ENCODE measurements around the gene S100A9.

Gene S100A9

DNA sequence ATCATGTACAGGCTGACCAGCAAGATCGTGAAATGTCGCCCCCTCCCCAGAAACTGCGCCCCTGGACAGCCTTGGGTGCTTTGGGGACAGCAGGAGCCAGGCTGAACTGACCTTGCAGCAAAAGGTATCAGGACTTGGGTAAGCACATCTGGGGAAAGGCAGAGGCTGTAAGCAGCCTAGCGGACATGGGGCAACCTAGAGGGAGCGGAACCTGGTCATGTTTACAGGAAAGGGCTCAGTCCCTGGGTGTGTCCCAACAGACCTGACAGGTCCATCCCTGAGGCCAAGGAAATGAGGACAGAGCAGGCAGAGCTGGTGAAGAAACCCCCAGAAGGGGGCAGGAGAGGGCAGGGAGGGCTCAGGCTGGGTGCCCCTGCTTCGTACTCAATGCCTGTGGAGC lies 36.3 kb downstream of the S100A9 start:
- Histone ChIP-seq H3K14ac (ENCODE audit: low read length in 2 of 2) (no peak overlapping the region), H3K4me1 (ENCODE audit: control insufficient read depth, insufficient read depth, low read depth, low read length) (no peaks in the 10 kb centered on the region), H3K27ac (ENCODE audit: low read length, poor library complexity, severe bottlenecking) (no peak overlapping the region), H3K36me3 (ENCODE audit: control insufficient read depth in 1 of 2, insufficient read depth in 2 of 2, low read depth in 1 of 2, low read length in 2 of 2) (no peaks in the 10 kb centered on the region), H4K91ac (ENCODE audit: low read length) (no peak overlapping the region), H3K4me2 (ENCODE audit: low read length, poor library complexity, severe bottlenecking) (no peak overlapping the region), H3K4me3 (ENCODE audit: insufficient read depth in 1 of 2, low read depth in 1 of 2, low read length in 2 of 2) (no peak overlapping the region), H2AFZ (ENCODE audit: low read depth, low read length) (no peak overlapping the region), H2AK5ac (ENCODE audit: low read length, severe bottlenecking) (no peak overlapping the region), H3K9me3 (ENCODE audit: control insufficient read depth, low read length) (no peaks in the 10 kb centered on the region), H3K79me1 (replicated peaks; ENCODE audit: low read length, poor library complexity, severe bottlenecking) (no peaks in the 10 kb centered on the region), H2BK12ac (ENCODE audit: low read length in 2 of 2) (no peak overlapping the region), H4K8ac (ENCODE audit: low read length) (no peak overlapping the region), H3K27me3 (ENCODE audit: control insufficient read depth in 1 of 2, insufficient read depth in 1 of 2, low read length in 2 of 2) (peaks cover 12 to 89% of the 10 kb centered on the region in 2 experiments), H3K9ac (ENCODE audit: low read length) (no peak overlapping the region), H3K23ac (ENCODE audit: low read length in 2 of 2) (no peak overlapping the region), H3K4ac (ENCODE audit: low read depth in 1 of 2, low read length in 2 of 2) (no peak overlapping the region), H3K18ac (ENCODE audit: low read depth in 1 of 2, low read length in 2 of 2) (no peak overlapping the region), H2BK15ac (ENCODE audit: low read depth, poor library complexity, severe bottlenecking) (no peak overlapping the region), H2BK5ac (ENCODE audit: low read depth, low read length, poor library complexity, severe bottlenecking) (no peak overlapping the region), H2BK120ac (ENCODE audit: low read depth, low read length) (no peak overlapping the region)
- no peak for DNase-seq
- WGBS, result 70% methylated on average over 6 of the region's 6 CpGs

DNA sequence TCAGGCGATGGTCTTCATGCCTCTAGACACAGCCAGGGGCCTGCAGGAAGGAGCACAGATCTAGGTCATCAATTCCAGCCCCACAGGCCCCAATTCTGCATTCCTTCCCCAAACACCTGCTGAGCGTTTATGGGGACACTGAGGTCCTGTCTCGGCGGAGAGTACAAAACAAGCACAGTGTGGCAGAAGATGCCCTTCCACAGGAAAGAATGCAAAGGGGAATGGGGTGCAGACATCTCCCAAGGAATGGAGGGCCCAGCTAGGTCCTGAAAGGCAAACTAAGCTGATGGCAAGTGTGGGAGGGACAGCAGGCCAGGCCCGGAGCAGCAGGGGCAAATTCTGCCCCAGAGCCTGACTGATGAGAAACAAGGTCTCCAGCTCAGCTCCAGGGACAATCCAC lies 36.7 kb downstream of the S100A9 start:
- WGBS, result 84% methylated on average over 5 of the region's 5 CpGs
- Histone ChIP-seq H3K9ac (ENCODE audit: low read length) (no peak overlapping the region), H3K14ac (ENCODE audit: low read length in 2 of 2) (no peak overlapping the region), H3K9me3 (ENCODE audit: control insufficient read depth, low read length) (no peaks in the 10 kb centered on the region), H2BK120ac (ENCODE audit: low read depth, low read length) (no peak overlapping the region), H4K8ac (ENCODE audit: low read length) (no peak overlapping the region), H4K91ac (ENCODE audit: low read length) (no peak overlapping the region), H3K4me3 (ENCODE audit: insufficient read depth in 1 of 2, low read depth in 1 of 2, low read length in 2 of 2) (no peak overlapping the region), H3K4ac (ENCODE audit: low read depth in 1 of 2, low read length in 2 of 2) (no peak overlapping the region), H3K27ac (ENCODE audit: low read length, poor library complexity, severe bottlenecking) (no peak overlapping the region), H2AFZ (ENCODE audit: low read depth, low read length) (no peak overlapping the region), H3K4me2 (ENCODE audit: low read length, poor library complexity, severe bottlenecking) (no peak overlapping the region), H3K23ac (ENCODE audit: low read length in 2 of 2) (no peak overlapping the region), H3K4me1 (ENCODE audit: control insufficient read depth, insufficient read depth, low read depth, low read length) (no peaks in the 10 kb centered on the region), H2BK12ac (ENCODE audit: low read length in 2 of 2) (no peak overlapping the region), H3K36me3 (ENCODE audit: control insufficient read depth in 1 of 2, insufficient read depth in 2 of 2, low read depth in 1 of 2, low read length in 2 of 2) (no peaks in the 10 kb centered on the region), H2AK5ac (ENCODE audit: low read length, severe bottlenecking) (no peak overlapping the region), H3K79me1 (replicated peaks; ENCODE audit: low read length, poor library complexity, severe bottlenecking) (no peaks in the 10 kb centered on the region), H3K18ac (ENCODE audit: low read depth in 1 of 2, low read length in 2 of 2) (no peak overlapping the region), H3K27me3 (ENCODE audit: control insufficient read depth in 1 of 2, insufficient read depth in 1 of 2, low read length in 2 of 2) (peaks cover 13 to 89% of the 10 kb centered on the region in 2 experiments), H2BK5ac (ENCODE audit: low read depth, low read length, poor library complexity, severe bottlenecking) (no peak overlapping the region), H2BK15ac (ENCODE audit: low read depth, poor library complexity, severe bottlenecking) (no peak overlapping the region)
- no peak for DNase-seq

DNA sequence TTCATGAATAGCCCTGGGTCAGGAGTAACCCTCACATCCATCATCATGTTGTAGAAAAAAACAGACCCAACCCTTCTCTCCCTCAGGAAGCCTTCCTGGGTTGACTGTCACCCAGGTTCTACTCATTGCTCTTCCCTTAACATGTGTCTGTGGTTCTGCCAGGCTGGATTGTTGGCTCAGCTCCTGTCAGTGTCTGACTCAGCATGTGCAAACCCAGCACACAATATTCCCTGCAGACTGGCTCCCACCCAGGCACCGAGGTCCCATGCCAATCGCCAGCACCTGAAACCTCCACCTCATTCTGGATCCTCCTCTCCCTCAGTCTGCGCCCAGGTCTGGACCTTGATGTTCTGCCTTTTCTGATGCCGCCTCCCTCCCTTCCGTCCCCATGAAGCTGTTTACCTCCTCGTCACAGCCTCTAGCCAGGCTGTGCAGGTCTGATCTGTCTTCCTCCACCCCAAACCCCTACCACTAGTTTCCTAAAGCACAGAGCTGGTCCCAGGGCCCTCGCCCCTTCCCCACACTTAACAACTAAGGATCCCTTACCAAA lies 37.6 kb downstream of the S100A9 start:
- no peak overlapping the region for H3K18ac ChIP-seq (ENCODE audit: low read depth in 1 of 2, low read length in 2 of 2)
- WGBS, result 70% methylated on average over 7 of the region's 7 CpGs
- H2AFZ ChIP-seq (ENCODE audit: low read depth, low read length), result no peak overlapping the region
- no peak overlapping the region for H3K9ac ChIP-seq (ENCODE audit: low read length)
- no peak overlapping the region for H4K8ac ChIP-seq (ENCODE audit: low read length)
- H3K79me1 ChIP-seq (replicated peaks; ENCODE audit: low read length, poor library complexity, severe bottlenecking), result no peaks in the 10 kb centered on the region
- no peak overlapping the region for H3K23ac ChIP-seq (ENCODE audit: low read length in 2 of 2)
- H4K91ac ChIP-seq (ENCODE audit: low read length), result no peak overlapping the region
- DNase-seq, result no peak
- H2AK5ac ChIP-seq (ENCODE audit: low read length, severe bottlenecking), result no peak overlapping the region
- H3K27ac ChIP-seq (ENCODE audit: low read length, poor library complexity, severe bottlenecking), result no peak overlapping the region
- no peaks in the 10 kb centered on the region for H3K9me3 ChIP-seq (ENCODE audit: control insufficient read depth, low read length)
- H3K4ac ChIP-seq (ENCODE audit: low read depth in 1 of 2, low read length in 2 of 2), result no peak overlapping the region
- no peak overlapping the region for H2BK15ac ChIP-seq (ENCODE audit: low read depth, poor library complexity, severe bottlenecking)
- no peaks in the 10 kb centered on the region for H3K4me1 ChIP-seq (ENCODE audit: control insufficient read depth, insufficient read depth, low read depth, low read length)
- no peak overlapping the region for H3K14ac ChIP-seq (ENCODE audit: low read length in 2 of 2)
- H3K4me2 ChIP-seq (ENCODE audit: low read length, poor library complexity, severe bottlenecking), result no peak overlapping the region
- peaks cover 17 to 88% of the 10 kb centered on the region in 2 experiments for H3K27me3 ChIP-seq (ENCODE audit: control insufficient read depth in 1 of 2, insufficient read depth in 1 of 2, low read length in 2 of 2)
- no peak overlapping the region for H2BK120ac ChIP-seq (ENCODE audit: low read depth, low read length)
- no peaks in the 10 kb centered on the region for H3K36me3 ChIP-seq (ENCODE audit: control insufficient read depth in 1 of 2, insufficient read depth in 2 of 2, low read depth in 1 of 2, low read length in 2 of 2)
- no peak overlapping the region for H3K4me3 ChIP-seq (ENCODE audit: insufficient read depth in 1 of 2, low read depth in 1 of 2, low read length in 2 of 2)
- no peak overlapping the region for H2BK12ac ChIP-seq (ENCODE audit: low read length in 2 of 2)
- H2BK5ac ChIP-seq (ENCODE audit: low read depth, low read length, poor library complexity, severe bottlenecking), result no peak overlapping the region

DNA sequence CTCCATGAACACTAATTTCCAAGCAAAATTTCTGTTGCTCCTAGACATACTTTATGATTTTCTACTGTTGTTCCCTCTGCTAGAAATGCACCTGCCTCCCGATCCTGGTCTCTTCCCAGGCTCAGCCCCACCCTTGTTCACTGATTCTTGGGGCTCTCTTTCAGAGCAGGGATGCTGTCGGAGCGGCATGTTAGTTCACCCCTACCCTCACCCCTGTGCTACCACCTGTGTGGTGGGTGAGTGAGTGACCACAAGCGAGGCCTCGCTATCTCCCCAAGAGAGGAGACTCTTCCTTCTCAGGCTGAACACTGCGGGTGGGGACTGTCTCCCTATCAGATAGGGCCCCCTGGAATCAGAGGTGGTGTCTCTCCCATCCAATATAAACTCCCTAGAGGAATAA lies 38.1 kb downstream of the S100A9 start:
- H3K27me3 ChIP-seq (ENCODE audit: control insufficient read depth in 1 of 2, insufficient read depth in 1 of 2, low read length in 2 of 2), result peaks cover 15 to 83% of the 10 kb centered on the region in 2 experiments
- H2AK5ac ChIP-seq (ENCODE audit: low read length, severe bottlenecking), result no peak overlapping the region
- H3K9me3 ChIP-seq (ENCODE audit: control insufficient read depth, low read length), result no peaks in the 10 kb centered on the region
- H3K14ac ChIP-seq (ENCODE audit: low read length in 2 of 2), result no peak overlapping the region
- no peak overlapping the region for H2BK15ac ChIP-seq (ENCODE audit: low read depth, poor library complexity, severe bottlenecking)
- no peak overlapping the region for H3K18ac ChIP-seq (ENCODE audit: low read depth in 1 of 2, low read length in 2 of 2)
- H3K79me1 ChIP-seq (replicated peaks; ENCODE audit: low read length, poor library complexity, severe bottlenecking), result no peaks in the 10 kb centered on the region
- no peak overlapping the region for H2AFZ ChIP-seq (ENCODE audit: low read depth, low read length)
- WGBS, result 77% methylated on average over 6 of the region's 6 CpGs
- no peak overlapping the region for H2BK5ac ChIP-seq (ENCODE audit: low read depth, low read length, poor library complexity, severe bottlenecking)
- no peak overlapping the region for H3K9ac ChIP-seq (ENCODE audit: low read length)
- H3K36me3 ChIP-seq (ENCODE audit: control insufficient read depth in 1 of 2, insufficient read depth in 2 of 2, low read depth in 1 of 2, low read length in 2 of 2), result no peaks in the 10 kb centered on the region
- no peak overlapping the region for H3K4ac ChIP-seq (ENCODE audit: low read depth in 1 of 2, low read length in 2 of 2)
- H3K27ac ChIP-seq (ENCODE audit: low read length, poor library complexity, severe bottlenecking), result no peak overlapping the region
- no peak overlapping the region for H3K4me3 ChIP-seq (ENCODE audit: insufficient read depth in 1 of 2, low read depth in 1 of 2, low read length in 2 of 2)
- H3K4me1 ChIP-seq (ENCODE audit: control insufficient read depth, insufficient read depth, low read depth, low read length), result no peaks in the 10 kb centered on the region
- no peak overlapping the region for H2BK12ac ChIP-seq (ENCODE audit: low read length in 2 of 2)
- H3K4me2 ChIP-seq (ENCODE audit: low read length, poor library complexity, severe bottlenecking), result no peak overlapping the region
- H3K23ac ChIP-seq (ENCODE audit: low read length in 2 of 2), result no peak overlapping the region
- no peak overlapping the region for H2BK120ac ChIP-seq (ENCODE audit: low read depth, low read length)
- no peak overlapping the region for H4K91ac ChIP-seq (ENCODE audit: low read length)
- no peak overlapping the region for H4K8ac ChIP-seq (ENCODE audit: low read length)
- DNase-seq, result no peak
